ENCODE measurements around the gene FIGNL1.

The FIGNL1 gene

GRCh38 chr7:50446542-50446960, 3.6 kb downstream of the FIGNL1 start:
- no peak for DNase-seq (ENCODE audit: extremely low spot score)
- ChIA-PET POLR2A (no interaction called here), CTCF (no interaction called here)
- no peak for TF ChIP-seq L3MBTL2 (conservative IDR thresholded peaks at IDR 0.05)
- no peak for TF ChIP-seq ZNF384 (IDR thresholded peaks at IDR 0.05)
- TF ChIP-seq ARNT (IDR thresholded peaks at IDR 0.05): no peak

- TF ChIP-seq FOXA1 (IDR thresholded peaks at IDR 0.05) (no peak), LEF1 (IDR thresholded peaks at IDR 0.05; ENCODE audit: borderline replicate concordance) (no peak), PKNOX1 (IDR thresholded peaks at IDR 0.05) (no peak), NFRKB (IDR thresholded peaks at IDR 0.05) (no peak), ZNF384 (IDR thresholded peaks at IDR 0.05) (no peak), SP1 (IDR thresholded peaks at IDR 0.05) (no peak), FOXM1 (IDR thresholded peaks at IDR 0.05; ENCODE audit: borderline replicate concordance) (no peak), L3MBTL2 (conservative IDR thresholded peaks at IDR 0.05) (no peak), TARDBP (IDR thresholded peaks at IDR 0.05) (no peak), FOXK2 (IDR thresholded peaks at IDR 0.05) (no peak), ARNT (IDR thresholded peaks at IDR 0.05) (no peak), ELF4 (IDR thresholded peaks at IDR 0.05) (no peak), SUZ12 (IDR thresholded peaks at IDR 0.05) (no peak), BHLHE40 (IDR thresholded peaks at IDR 0.05; ENCODE audit: borderline replicate concordance) (no peak), HDGF (IDR thresholded peaks at IDR 0.05; ENCODE audit: borderline replicate concordance) (no peak), CTBP1 (IDR thresholded peaks at IDR 0.05; ENCODE audit: borderline replicate concordance) (no peak)
- no peak for DNase-seq (ENCODE audit: extremely low spot score)
- POLR2A ChIA-PET: no interaction called here
- CTCF ChIA-PET: interaction anchor here (0.8 kb wide), 1 partner anchor 343 kb away, joined by 4 read pairs; no protein-coding TSS in a partner anchor
Measured at GRCh38 chr7:50436133-50436806, 13.9 kb downstream of the FIGNL1 start.

- ChIA-PET POLR2A (no interaction called here), CTCF (no interaction called here)
- DNase-seq (ENCODE audit: extremely low spot score): no peak
- TF ChIP-seq PKNOX1 (IDR thresholded peaks at IDR 0.05): no peak
- no peak for TF ChIP-seq SP1 (IDR thresholded peaks at IDR 0.05)
Measured at GRCh38 chr7:50431722-50432305, 18.3 kb downstream of the FIGNL1 start.

- ChIA-PET POLR2A (no interaction called here), CTCF (no interaction called here)
- DNase-seq (ENCODE audit: extremely low spot score): no peak
- TF ChIP-seq LEF1 (IDR thresholded peaks at IDR 0.05; ENCODE audit: borderline replicate concordance) (no peak), TARDBP (IDR thresholded peaks at IDR 0.05) (no peak), FOXK2 (IDR thresholded peaks at IDR 0.05) (no peak), ARNT (IDR thresholded peaks at IDR 0.05) (no peak), PKNOX1 (IDR thresholded peaks at IDR 0.05) (no peak), BHLHE40 (IDR thresholded peaks at IDR 0.05; ENCODE audit: borderline replicate concordance) (no peak), SUZ12 (IDR thresholded peaks at IDR 0.05) (no peak), L3MBTL2 (conservative IDR thresholded peaks at IDR 0.05) (no peak), SP1 (IDR thresholded peaks at IDR 0.05) (no peak), ZNF384 (IDR thresholded peaks at IDR 0.05) (no peak), ELF4 (IDR thresholded peaks at IDR 0.05) (no peak), NFRKB (IDR thresholded peaks at IDR 0.05) (no peak)
Measured at GRCh38 chr7:50431316-50431715, 18.8 kb downstream of the FIGNL1 start.

GRCh38 chr7:50428911-50429310, 21.2 kb downstream of the FIGNL1 start:
- POLR2A ChIA-PET: no interaction called here
- no peak for DNase-seq (ENCODE audit: extremely low spot score)
- CTCF ChIA-PET: no interaction called here
- TF ChIP-seq FOXM1 (IDR thresholded peaks at IDR 0.05; ENCODE audit: borderline replicate concordance) (no peak), NFRKB (IDR thresholded peaks at IDR 0.05) (no peak), ZNF384 (IDR thresholded peaks at IDR 0.05) (no peak), TARDBP (IDR thresholded peaks at IDR 0.05) (no peak), LEF1 (IDR thresholded peaks at IDR 0.05; ENCODE audit: borderline replicate concordance) (no peak), CTBP1 (IDR thresholded peaks at IDR 0.05; ENCODE audit: borderline replicate concordance) (no peak), HDGF (IDR thresholded peaks at IDR 0.05; ENCODE audit: borderline replicate concordance) (no peak), BHLHE40 (IDR thresholded peaks at IDR 0.05; ENCODE audit: borderline replicate concordance) (no peak), PKNOX1 (IDR thresholded peaks at IDR 0.05) (no peak), SUZ12 (IDR thresholded peaks at IDR 0.05) (no peak)

- TF ChIP-seq L3MBTL2 (conservative IDR thresholded peaks at IDR 0.05) (no peak), TARDBP (IDR thresholded peaks at IDR 0.05) (no peak), SUZ12 (IDR thresholded peaks at IDR 0.05) (no peak), NFRKB (IDR thresholded peaks at IDR 0.05) (no peak), FOXK2 (IDR thresholded peaks at IDR 0.05) (no peak), ELF4 (IDR thresholded peaks at IDR 0.05) (no peak), ARNT (IDR thresholded peaks at IDR 0.05) (no peak), HDGF (IDR thresholded peaks at IDR 0.05; ENCODE audit: borderline replicate concordance) (no peak), FOXM1 (IDR thresholded peaks at IDR 0.05; ENCODE audit: borderline replicate concordance) (no peak)
- ChIA-PET POLR2A (no interaction called here), CTCF (interaction anchor here (1.3 kb wide), 1 partner anchor 9 kb away, joined by 4 read pairs; no protein-coding TSS in a partner anchor)
- DNase-seq (ENCODE audit: extremely low spot score): no peak
Measured at GRCh38 chr7:50427518-50427917, 22.6 kb downstream of the FIGNL1 start.
